GM18505 (cell line): Measurements from ENCODE around the gene NYAP2.

Experiments used
- ATAC-seq: cut with Tn5 transposase; IDR thresholded peaks from one replicate; pipeline ENCODE4 v1.9.1; 2021; ENCODE audit not compliant: unreplicated experiment
- POLR2A ChIP-seq: IDR thresholded peaks from 4 replicates; pipeline ENCODE4 v1.6.1; 2011; ENCODE audit warnings: borderline replicate concordance; ENCODE audit not compliant: insufficient read depth, insufficient read length; ENCODE audit errors: extremely low read depth

NYAP2 gene

GRCh38 chr2:225413786-225414185, 14.3 kb downstream of the NYAP2 start:
- TF ChIP-seq POLR2A, result no peak
- ATAC-seq, result no peak

GRCh38 chr2:225414902-225415301, 15.4 kb downstream of the NYAP2 start:
- TF ChIP-seq POLR2A, result no peak
- no peak for ATAC-seq

DNA sequence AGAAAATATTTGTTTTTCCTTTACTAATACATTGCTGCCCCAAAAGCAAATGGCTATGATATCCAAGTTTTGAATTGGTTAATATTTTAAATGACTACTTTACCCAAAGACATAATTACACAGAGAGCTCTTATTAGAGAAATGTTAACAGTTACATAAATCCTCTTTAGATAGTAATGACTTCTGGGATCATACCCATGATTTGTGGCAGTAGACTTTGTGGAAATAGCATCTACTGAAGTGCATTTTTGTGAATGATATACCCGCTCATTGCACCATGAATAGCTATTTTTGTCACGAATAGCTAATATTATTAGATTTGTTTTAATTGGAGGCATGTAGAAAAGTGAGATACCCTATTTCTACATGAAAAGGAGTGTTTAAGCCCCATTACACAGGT, 15.8 kb downstream of the NYAP2 start:
- ATAC-seq, result no peak

GRCh38 chr2:225415792-225416191, 16.3 kb downstream of the NYAP2 start:
- ATAC-seq, result no peak
- TF ChIP-seq POLR2A, result no peak

More for the DNA sequence above, 15.8 kb downstream of the NYAP2 start:
- TF ChIP-seq POLR2A, result no peak

- no peak for ATAC-seq
These were observed 17.3 kb downstream of the NYAP2 start for GRCh38 chr2:225416616-225417367.

GRCh38 chr2:225419033-225419432, 19.5 kb downstream of the NYAP2 start:
- ATAC-seq, result no peak
- no peak for TF ChIP-seq POLR2A

More at GRCh38 chr2:225416616-225417367, 17.3 kb downstream of the NYAP2 start:
- TF ChIP-seq POLR2A, result no peak

- TF ChIP-seq POLR2A, result no peak
- ATAC-seq, result no peak
These were observed 22.6 kb downstream of the NYAP2 start for GRCh38 chr2:225422145-225422544.

DNA sequence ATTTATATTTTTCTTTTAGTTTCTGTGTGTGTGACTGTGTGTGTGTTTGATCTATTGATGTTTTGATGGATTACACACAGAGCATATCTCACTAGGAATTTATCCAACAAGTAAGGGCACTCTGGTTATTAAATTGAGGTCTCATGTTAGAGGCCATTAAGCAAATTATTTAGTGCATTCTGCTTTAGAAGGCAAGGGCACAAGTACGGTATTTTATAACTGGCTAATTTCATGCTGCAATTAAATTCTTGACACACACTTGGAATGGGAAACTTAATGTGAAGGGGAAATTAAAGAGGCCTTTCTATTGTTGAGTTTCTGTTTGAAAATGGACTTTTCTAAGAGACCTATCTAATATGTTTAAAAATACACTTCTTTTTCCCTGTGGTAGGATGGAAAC, 25.8 kb downstream of the NYAP2 start:
- TF ChIP-seq POLR2A, result no peak
- no peak for ATAC-seq

DNA sequence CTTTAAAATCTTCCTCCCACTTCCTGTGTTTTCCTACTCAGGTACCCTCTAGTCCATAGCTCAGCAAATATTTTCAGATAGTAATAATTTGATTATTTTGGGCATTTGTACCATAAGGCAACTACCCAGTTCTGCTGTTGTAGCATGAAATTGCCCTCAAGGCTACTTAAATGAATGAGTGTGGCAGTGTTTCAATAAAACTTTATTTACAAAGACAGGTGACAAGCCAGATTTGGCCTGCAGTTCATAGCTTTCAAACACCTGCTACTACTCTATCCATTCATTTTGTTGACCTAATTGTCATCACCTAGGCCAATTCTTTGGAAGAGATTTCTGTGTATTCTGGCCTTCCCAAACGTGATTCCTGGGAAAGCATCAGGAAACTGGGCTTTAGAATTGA, 28.9 kb downstream of the NYAP2 start:
- ATAC-seq, result no peak

DNA sequence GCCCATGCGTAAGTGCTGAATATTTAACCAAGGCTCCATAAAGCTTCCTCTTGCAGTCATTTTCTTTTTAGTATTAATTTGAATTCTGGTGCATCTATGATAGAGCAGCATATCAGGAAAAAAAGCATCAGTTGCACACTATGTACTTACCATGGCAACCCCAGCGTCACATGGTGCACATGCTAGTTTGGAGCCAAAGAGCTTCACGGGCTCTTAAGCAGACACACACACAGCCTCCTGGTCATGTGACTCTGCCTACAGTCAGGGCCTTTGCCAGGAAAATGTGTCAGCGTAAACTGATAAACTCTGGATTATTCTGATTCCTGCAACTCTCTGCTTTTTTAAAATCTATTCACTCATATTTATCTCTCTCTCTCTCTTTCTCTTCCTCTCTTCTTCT, 30.2 kb downstream of the NYAP2 start:
- no peak for ATAC-seq
- no peak for TF ChIP-seq POLR2A

More for the DNA sequence above, 28.9 kb downstream of the NYAP2 start:
- TF ChIP-seq POLR2A, result no peak

- no peak for TF ChIP-seq POLR2A
These were observed 31.8 kb downstream of the NYAP2 start for GRCh38 chr2:225431105-225431863.

DNA sequence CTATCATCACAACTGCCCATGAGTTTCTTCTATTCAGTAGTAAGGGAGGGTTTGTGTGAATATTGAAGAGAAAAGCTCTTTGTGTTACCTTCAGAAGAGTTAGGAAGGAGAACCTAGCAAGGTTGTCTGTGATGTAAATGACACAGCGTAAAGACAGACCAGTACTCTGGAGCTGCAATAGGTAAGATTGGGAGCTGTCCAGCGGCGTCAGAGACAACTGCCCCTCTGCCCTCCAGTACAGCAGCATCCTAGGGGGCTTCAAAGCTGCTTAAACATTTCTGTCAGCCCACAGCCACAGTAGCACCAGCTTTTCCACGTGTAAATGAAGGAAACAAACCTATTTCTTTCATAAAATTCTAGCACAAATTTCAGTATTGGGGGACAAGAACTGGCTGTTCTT, 34.5 kb downstream of the NYAP2 start:
- TF ChIP-seq POLR2A, result no peak
- no peak for ATAC-seq

More at GRCh38 chr2:225431105-225431863, 31.8 kb downstream of the NYAP2 start:
- ATAC-seq, result no peak

GRCh38 chr2:225437319-225437718, 37.8 kb downstream of the NYAP2 start:
- ATAC-seq, result no peak
- no peak for TF ChIP-seq POLR2A

DNA sequence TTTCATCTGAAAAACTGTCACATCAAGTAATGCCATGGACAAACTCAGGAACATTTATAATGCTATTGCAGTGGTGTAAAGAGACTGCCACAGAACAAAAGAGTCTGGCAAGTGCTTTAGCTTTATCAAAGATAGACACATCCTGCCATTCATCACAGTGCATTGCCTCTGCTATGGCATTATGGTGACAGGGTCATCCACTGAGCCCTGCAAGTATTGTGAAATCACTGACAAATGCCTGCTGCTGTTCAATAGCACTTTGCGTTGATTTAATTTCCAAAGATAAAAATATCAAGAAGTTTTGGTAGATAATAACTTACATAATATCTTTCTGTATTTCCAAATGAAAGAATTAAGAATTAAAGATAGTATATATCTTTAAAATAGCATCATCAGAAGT, 38.7 kb downstream of the NYAP2 start:
- no peak for TF ChIP-seq POLR2A
- no peak for ATAC-seq

GRCh38 chr2:225452677-225453076, 53.2 kb downstream of the NYAP2 start:
- no peak for ATAC-seq
- TF ChIP-seq POLR2A, result no peak

- no peak for TF ChIP-seq POLR2A
- no peak for ATAC-seq
These were observed 54.9 kb downstream of the NYAP2 start for GRCh38 chr2:225454412-225454811.
